ENCODE data around the gene RTKN2.
A peak's percentile ranks its signal among the peaks of the same experiment; 100 is the strongest.

DNA sequence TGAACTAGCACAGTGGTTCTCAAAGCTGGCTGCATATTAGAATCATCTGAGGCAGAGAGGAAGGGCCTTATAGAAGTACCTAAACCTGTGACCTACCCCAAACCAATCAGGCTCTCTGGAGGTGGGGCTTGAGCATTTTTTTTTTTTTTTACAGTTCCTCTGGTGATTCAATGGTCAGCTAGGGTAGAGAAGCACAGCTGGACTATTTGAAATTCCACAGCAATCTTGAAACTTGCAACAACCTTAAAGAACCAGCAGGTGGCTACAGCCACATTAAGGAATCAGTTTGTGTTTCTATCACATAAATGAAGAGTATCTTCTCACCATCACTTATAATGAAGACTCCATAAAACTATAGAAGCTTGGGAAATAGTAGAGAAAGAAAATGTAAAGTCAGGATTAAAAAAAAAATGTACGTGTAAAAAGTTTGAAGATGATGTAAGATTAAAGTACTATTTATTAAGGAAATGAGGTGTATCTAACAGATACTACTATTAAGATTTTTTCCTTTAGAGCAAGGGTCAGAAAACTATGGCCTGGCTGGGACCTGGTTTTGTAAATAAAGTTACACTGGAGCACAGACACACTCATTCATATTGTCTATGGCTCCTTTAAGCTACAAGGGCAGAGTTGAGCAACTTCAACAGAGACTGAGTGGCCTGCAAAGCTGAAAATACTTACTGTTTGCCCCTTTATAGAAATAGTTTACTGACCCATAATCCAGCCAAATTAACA is 3.8 kb downstream of the RTKN2 start:
- TF ChIP-seq, protein P1, sequence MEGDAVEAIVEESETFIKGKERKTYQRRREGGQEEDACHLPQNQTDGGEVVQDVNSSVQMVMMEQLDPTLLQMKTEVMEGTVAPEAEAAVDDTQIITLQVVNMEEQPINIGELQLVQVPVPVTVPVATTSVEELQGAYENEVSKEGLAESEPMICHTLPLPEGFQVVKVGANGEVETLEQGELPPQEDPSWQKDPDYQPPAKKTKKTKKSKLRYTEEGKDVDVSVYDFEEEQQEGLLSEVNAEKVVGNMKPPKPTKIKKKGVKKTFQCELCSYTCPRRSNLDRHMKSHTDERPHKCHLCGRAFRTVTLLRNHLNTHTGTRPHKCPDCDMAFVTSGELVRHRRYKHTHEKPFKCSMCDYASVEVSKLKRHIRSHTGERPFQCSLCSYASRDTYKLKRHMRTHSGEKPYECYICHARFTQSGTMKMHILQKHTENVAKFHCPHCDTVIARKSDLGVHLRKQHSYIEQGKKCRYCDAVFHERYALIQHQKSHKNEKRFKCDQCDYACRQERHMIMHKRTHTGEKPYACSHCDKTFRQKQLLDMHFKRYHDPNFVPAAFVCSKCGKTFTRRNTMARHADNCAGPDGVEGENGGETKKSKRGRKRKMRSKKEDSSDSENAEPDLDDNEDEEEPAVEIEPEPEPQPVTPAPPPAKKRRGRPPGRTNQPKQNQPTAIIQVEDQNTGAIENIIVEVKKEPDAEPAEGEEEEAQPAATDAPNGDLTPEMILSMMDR (IDR thresholded peaks at IDR 0.05) = peak; percentile 23 to 61 (median 47)
- TF ChIP-seq POLR2A (IDR thresholded peaks at IDR 0.05) = no peak
